ENCODE data around the gene DNM3. TPM values are rescaled to one million over a fixed set of nuclear protein-coding genes. Genes with fewer than 3 reads are reported as not detected.

The DNM3 gene
- total RNA-seq, 1 donor from 2014 or later, result 16.4 TPM

DNA sequence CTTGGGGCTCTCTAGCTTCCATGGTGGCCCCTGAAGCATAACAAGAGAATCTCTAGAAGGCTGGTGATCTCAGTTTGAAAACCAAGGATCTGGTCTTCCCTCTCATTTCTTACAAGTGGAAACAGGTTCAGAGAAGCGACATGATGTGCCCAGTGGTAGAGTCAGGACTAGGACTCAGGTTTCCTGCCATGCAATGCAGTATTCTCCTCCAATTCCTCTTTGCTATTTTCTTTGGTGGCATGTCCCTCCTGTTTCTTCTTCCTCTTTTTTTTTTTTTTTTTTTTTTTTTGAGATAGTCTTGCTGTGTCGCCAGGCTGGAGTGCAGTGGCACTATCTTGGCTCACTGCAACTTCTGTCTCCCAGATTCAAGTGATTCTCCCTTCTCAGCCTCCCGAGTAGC lies 383.6 kb downstream of the DNM3 start:
- ATAC-seq (no peak), DNase-seq (ENCODE audit: low spot score) (no peak)
- intact Hi-C loops (cut with DNase I), result no loop called here

DNA sequence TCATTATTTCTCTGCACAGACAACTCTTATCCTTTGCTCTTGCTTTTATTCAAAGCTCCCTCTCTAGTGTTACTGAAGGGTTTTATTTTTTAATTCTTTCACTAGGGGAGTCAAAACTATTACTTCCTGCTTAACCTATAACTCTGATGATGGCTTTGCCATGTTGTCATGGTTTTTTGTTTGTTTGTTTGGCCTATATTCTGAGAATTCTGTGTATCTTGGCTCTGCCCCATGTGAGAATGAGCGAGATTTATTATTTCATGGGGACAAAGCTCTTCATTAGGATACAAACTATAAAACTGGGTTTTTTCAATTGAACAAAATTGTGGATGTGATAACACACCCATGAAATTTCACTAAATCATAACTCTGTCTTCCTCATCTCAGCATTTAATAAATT lies 388.6 kb downstream of the DNM3 start:
- ATAC-seq, result no peak
- intact Hi-C loops (cut with DNase I), result no loop called here

DNA sequence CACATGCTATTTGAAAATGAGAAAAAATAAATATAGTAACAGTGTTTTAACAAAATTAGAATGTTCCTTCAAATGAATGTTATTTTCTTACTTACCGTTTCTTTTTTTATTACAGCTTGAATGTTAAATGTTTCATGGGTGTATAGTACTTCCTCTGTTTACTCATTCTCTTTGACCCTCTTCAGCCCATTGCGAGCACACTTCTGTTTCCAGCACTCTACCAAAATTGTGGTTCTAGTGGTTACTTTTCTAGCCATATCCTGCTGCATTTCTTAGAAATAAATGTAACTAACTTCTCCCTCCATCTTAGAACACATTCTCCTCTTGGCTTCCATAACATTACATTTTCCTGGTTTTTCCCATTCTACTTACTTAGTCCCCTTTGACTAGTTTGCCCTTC lies 389.2 kb downstream of the DNM3 start:
- DNase-seq (ENCODE audit: low spot score), result no peak
- ATAC-seq, result no peak
- intact Hi-C loops (cut with DNase I), result no loop called here

More for the DNA sequence above, 388.6 kb downstream of the DNM3 start:
- no peak for DNase-seq (ENCODE audit: low spot score)

DNA sequence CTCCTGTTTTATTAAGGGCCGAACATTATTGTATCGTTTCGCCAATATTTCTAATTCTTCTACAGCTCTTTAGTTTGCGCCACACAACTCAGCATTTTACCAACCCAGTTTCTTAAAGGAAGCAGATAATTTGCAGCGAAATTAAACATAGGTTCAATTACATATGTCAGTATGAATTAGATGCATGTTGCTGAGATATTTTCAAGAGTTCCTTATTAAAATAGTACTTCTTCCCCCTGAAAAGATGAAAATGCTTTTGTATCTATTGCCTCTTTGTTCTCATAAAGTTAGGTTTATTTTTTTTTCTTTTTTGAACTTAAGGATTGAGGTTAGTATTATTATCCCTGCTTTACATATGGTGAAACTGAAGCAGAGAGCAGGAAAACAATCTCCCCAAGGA lies 395.7 kb downstream of the DNM3 start:
- ATAC-seq, result no peak
- intact Hi-C loops (cut with DNase I), result no loop called here
- DNase-seq (ENCODE audit: low spot score), result no peak

DNA sequence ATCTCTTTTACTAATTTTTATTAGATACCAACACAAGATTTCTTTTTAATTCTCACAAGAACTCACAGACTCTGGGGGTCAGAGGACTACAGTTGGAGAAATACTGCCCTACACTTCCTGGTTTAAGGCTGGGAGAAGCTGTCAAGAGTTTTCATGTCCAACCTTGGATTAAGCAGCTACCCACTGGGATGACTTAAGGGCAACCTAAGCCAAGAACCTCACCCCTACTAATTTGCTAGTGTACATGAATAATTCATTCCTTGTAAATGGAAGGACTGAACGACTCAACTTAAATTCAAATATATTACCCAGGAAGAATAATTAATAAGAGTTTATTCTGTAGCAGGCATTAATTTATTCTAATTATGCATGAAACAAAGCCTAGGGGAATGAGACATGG lies 396.9 kb downstream of the DNM3 start:
- ATAC-seq, result no peak
- intact Hi-C loops (cut with DNase I), result no loop called here

DNA sequence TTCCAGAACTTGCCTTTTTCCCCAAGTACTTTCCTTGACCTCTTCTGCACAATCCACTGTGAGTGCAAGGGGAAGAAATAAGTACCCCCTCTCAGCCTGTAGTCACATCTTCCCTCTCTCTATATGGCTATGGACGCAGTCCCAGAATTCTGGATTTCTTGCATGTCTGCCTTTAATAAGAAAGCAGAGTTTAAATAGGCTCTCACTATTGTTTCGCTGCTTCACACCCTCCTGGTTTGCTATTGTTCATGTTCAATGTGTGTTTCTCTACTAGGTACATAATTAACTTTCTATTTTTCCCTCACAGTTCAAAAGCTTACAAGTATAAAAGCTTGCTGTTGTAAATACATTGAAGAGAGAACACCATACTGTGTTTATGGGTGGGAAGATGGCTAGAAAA lies 397.7 kb downstream of the DNM3 start:
- intact Hi-C loops (cut with DNase I), result no loop called here
- no peak for ATAC-seq

More for the DNA sequence above, 396.9 kb downstream of the DNM3 start:
- no peak for DNase-seq (ENCODE audit: low spot score)

DNA sequence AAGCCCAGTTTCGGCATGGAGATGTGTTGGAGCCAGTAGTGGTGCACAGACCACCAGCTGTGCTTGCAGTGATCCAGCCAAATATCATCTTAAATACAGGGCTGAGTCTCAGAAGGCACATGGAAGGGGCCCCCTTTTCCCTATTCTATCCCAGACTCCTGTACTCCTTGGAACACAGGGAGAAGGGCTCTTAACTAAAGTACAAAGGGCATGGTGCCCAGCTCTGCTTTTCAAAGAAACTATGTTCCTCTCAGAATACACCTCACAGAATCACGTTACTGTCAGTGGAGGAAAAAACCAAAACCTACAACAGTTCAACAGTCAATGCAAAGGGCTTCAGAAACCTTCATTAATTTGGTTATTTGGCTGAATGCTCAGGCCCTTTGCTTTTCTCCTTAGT lies 398.6 kb downstream of the DNM3 start:
- DNase-seq (ENCODE audit: low spot score) (no peak), ATAC-seq (no peak)
- intact Hi-C loops (cut with DNase I), result no loop called here

More for the DNA sequence above, 397.7 kb downstream of the DNM3 start:
- DNase-seq (ENCODE audit: low spot score), result no peak

DNA sequence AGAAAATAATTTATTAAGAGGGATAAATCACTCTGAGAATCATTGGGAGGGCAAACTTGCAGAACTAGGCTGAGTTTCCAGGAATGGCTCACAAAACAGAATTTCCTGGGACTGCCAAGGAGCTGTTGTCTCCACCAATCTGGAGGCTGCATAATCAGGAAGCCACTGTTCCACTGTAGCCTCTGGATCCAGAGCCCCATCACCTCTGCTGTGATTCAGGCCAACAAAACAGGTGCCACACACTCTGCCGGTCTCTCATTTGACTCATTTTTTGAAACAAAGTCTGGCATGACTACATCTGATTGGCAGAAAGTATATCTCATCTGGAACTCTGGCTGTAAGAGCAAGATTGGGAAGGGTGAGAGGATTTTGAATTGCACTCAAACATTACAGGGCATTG lies 400.2 kb downstream of the DNM3 start:
- intact Hi-C loops (cut with DNase I), result no loop called here
- no peak for ATAC-seq
- no peak for DNase-seq (ENCODE audit: low spot score)

DNA sequence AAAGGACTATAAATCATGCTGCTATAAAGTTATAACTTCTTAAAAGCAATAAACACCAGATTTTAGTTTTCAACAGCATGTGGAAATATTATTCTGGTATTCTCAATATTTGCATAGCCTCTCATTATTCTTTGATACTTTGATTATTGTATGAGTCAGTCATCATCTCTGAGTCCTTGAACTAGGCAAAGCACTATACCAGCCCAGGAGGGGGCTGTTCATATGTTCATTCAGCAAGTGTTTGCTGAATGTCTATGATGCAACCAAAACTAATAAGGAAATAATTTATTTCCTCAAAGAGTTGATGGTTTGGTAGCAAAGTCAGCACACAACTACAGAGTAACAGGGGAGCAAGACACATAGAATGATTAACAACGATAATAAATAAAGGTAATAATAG lies 403.6 kb downstream of the DNM3 start:
- intact Hi-C loops (cut with DNase I), result no loop called here
- DNase-seq (ENCODE audit: low spot score) (no peak), ATAC-seq (no peak)

DNA sequence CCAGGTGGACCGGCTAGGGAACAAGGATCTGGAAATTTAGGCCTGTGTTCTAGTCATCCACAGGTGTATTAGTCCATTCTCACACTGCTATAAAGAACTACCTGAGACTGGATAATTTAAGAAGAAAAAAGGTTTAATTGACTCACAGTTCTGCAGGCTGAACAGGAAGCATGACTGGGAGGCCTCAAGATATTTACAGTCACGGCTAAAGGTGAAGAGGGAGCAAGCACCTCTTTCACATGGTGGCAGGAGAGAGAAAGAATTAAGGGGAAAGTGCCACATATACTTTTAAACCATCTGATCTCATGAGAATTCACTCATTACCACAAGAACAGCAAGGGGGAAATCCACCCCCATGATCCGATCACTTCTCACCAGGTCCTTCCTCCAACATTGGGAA lies 404.5 kb downstream of the DNM3 start:
- ATAC-seq (no peak), DNase-seq (ENCODE audit: low spot score) (no peak)
- intact Hi-C loops (cut with DNase I), result no loop called here

DNA sequence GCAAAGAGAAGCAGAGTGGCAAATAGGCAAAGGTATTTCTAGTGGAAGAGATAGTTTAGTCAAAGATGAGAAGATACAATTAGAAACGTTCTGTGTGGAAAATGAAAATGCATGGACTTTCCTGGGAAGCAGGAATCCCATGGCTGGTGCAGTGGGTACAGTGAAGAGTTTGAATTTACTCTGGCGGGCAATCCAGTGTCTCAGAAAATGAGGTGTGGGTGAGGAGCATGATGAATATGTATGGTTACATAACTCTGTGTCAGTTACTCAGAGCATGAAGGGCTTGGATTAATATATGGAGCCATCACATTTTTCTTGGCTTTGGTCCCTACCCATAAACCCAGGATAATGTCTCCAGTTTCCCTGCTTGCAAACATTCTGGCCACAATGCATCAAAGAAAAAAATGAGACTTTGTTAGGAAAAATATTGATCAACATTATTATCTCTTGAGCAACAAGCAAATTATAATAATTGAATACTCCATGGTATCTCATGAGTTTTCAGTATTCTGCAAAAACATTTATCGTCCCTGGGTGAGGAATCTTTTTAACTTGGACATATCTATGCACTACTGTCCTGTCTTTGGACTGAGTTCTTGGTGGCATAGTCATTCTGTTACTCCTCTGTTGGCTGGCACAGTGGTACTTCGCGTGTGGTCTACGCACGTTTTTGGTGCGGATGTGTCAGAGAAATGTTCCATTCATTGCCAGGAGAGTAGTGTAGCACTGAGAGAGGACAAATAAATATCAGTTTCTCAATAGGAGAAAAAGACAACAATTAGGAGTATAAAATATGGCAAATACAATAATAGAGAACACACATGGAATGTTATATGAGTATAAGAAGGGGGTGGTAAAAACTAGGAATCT lies 405.5 kb downstream of the DNM3 start:
- ATAC-seq (no peak), DNase-seq (ENCODE audit: low spot score) (no peak)
- intact Hi-C loops (cut with DNase I), result no loop called here

DNA sequence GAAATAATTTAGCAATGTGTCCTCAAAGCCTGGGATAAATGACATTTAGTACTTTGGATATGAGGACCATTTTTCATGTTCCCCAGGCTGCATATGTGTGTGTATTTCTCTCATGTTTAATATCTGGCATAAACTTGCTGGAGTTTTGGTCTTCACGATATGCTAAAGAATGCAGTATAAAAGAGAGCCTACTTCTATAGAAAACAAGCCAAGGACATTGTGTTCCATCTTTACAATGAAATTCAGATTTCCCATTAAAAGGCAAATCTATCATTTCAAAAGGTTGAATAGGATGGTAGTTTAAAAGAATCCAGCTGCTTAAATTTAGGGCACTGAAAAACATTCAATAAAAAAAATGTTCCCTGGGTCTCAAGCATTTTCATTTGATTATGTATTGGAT lies 410.2 kb downstream of the DNM3 start:
- ATAC-seq, result no peak
- DNase-seq (ENCODE audit: low spot score), result no peak
- intact Hi-C loops (cut with DNase I), result no loop called here

DNA sequence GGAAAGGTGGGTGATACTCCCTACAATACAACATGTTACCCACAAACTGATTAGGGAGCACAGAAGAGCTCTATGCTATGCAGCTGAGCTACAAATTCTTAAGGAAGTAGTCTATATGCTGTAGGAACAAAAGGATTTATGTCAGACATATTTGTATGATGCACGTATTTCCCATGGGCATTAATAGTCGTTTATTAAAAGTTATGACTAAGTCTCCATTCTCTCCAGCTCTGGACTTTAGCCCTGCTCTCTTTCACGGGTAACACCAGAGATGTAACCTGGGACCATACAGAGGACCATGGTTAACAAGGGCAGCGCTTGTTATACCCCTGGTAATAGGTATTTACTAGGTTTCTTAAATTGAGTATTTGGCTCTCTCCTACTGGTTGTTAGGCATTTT lies 411.0 kb downstream of the DNM3 start:
- DNase-seq (ENCODE audit: low spot score), result no peak
- intact Hi-C loops (cut with DNase I), result no loop called here
- no peak for ATAC-seq

DNA sequence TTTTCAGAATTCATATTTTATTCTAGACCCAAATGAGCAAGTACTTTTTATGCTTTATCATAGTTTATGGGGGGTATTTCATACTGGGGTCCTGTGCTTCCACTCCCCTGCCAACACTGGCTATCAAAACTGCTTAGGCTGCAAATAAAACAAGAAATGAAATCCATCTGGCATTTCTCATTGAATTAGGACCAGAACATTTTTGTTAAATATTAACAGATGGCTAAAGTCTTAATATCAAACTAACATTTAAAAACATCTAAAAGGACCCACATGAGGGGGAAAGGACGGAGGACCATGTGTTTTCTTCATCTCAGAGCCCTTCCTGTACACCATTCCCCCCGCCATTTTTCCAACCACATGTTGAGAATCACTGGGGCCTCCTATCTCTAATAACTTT lies 411.7 kb downstream of the DNM3 start:
- DNase-seq (ENCODE audit: low spot score) (no peak), ATAC-seq (no peak)
- intact Hi-C loops (cut with DNase I), result no loop called here

DNA sequence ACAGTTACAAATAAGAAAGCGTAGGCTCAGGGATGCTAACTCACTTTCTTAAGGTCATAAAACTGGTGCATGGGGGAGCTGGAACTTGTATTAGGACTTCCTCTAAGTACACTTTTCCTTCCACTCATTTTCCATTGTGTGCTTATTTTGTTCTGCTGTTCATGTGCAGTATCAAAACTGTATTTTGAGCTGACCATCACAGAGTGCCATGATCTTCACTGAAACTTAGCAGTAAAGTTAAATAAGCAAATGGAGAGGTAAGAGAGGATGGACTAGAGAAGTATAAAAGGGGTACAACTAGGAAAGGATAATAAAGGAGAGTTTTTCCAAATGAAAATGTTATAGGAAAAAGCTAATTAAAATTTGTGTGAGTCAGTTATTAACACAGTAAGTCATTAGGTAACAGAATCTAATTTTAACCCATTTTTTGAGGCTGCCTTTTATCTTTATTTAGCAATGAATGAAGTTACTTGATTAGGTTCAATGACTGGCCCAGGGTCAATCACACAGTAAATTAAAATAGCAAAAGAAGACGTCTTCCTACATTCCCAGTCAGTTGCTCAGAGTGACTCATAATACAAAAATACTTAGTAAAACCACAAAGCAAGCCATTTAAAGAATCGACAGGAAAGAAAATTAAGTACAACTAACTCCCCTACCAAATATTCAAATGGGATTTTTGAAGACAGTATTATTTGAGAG lies 413.4 kb downstream of the DNM3 start:
- ATAC-seq (no peak), DNase-seq (ENCODE audit: low spot score) (no peak)
- intact Hi-C loops (cut with DNase I), result no loop called here

DNA sequence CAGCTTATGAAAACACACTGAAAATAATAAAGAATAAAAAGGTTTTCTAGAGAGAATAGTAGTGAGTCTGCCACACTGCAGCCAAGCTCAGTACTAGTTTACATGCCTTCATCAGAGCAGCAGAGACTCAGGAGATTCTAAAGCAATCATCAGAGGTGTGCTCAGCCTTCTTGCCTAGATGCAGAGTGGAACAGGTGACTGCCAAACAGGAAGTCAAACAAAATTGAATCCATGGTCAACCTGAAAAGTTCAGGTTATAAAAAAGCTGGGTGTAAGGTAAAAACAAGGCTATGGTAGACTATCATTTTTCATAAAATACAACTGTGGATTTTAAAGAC lies 413.9 kb downstream of the DNM3 start:
- ATAC-seq, result no peak
- intact Hi-C loops (cut with DNase I), result no loop called here

DNA sequence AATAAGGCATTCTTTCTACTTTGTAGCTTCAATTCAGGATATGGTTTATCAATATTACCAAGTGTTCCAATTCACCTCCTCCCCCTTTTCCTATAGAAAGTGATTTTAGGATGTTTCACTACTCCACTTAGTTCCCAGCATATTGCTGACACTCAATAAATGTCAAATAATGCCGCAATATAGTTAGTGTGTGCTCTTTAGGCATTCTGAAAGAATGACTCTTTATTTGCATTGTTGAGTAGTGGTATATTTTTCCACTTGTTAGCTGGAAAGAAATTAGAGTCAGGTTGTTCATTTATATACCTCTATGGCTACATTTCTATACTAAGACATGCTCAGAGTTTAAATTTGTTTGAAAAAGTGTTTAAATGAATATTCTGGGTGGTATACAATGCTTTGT lies 424.6 kb downstream of the DNM3 start:
- DNase-seq (ENCODE audit: low spot score) (no peak), ATAC-seq (no peak)
- intact Hi-C loops (cut with DNase I), result loop anchor here (2.0 kb wide), 1 partner anchor 13 kb away; no protein-coding TSS in a partner anchor

More for the DNA sequence above, 413.9 kb downstream of the DNM3 start:
- DNase-seq (ENCODE audit: low spot score), result no peak

DNA sequence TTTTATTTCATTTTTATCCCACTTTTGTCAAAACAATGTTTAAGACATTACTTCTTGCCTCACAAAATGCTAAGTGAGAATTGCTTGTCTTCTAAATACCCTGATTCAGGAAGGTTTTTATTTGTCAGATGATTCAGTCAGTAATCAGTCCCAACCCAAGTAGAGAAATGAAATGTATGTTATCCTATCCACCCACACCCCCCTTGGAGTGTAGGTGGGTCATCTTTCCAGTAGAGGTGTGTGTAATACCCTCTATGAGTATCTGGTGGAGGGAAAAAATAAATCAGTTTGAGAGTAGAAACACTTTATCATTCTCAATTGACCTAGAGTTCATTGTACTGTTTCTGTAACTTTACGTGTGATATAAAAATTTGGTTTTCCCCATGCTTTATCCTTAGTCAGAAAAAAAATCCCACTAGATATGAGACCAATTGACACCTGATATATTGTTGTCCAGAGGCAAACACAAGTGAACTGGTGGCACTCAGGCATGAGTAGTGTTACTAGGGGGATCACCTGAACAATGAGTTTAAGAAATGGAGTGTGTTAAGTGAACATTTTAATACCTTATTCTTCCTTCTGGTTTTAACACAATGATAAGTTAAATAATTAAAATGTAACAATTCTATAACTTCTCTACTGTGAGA lies 425.4 kb downstream of the DNM3 start:
- no peak for DNase-seq (ENCODE audit: low spot score)
- intact Hi-C loops (cut with DNase I), result no loop called here
- no peak for ATAC-seq

DNA sequence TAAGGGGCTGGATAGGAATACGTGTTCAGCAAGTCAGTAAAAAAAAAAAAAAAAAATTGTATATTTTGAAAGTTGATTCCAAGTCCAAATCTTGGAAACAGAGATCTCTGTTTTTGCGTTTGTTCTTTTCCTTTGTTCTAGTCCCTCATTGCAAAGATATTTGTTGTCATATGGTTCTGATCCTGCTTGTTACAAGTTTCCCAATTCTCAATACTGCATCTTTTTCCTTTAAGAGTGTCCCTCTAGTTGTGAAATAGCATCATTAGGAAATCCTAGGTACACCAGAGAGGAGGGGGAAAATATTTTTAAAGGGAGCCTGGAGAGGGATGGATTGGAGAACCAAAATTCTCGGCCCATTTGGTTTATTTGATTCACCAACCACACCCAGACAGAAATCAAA lies 426.9 kb downstream of the DNM3 start:
- ATAC-seq (no peak), DNase-seq (ENCODE audit: low spot score) (no peak)
- intact Hi-C loops (cut with DNase I), result no loop called here

DNA sequence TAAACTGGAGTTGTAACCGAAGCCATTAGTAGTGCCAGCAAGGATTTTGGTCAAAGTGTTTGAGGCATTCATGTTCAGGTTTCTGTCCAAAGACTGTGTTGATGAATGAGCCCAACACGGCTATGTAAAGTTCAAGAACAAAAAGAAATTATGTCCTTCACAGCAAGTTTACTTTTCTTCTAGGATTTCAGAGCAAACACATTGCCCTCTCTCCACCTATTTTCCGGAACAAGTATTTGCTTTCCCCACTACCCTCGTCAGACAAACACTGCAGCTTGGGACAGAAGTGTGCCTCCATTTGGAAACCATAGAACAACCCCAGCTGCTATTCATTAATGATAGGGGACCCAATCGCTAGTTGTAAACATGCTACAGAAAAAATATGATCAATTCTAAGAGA lies 427.8 kb downstream of the DNM3 start:
- ATAC-seq, result no peak
- intact Hi-C loops (cut with DNase I), result no loop called here

More for the DNA sequence above, 427.8 kb downstream of the DNM3 start:
- no peak for DNase-seq (ENCODE audit: low spot score)
